Dermis microvascular lymphatic vessel endothelial cell (primary cell): ENCODE measurements around the gene PPP2R5E. TPM values are rescaled to one million over a fixed set of nuclear protein-coding genes. Genes with fewer than 3 reads are reported as not detected.

Experiments
- DNase-seq, 2 donors: peaks; one replicate each; pipeline versions ENCODE4 v3.0.0 to v3.0.0-alpha.2; 2010; ENCODE audit warnings: low read depth in 2 of 2
- total RNA-seq: library from RNA; depleted of rRNA; stranded (reverse); fragments of >200 nt; gene quantifications from 2 replicates; pipeline ENCODE4 v1.2.1, GENCODE V29; 2014

PPP2R5E gene
- total RNA-seq, 1 donor from 2014 or later = 10.4 TPM

DNA sequence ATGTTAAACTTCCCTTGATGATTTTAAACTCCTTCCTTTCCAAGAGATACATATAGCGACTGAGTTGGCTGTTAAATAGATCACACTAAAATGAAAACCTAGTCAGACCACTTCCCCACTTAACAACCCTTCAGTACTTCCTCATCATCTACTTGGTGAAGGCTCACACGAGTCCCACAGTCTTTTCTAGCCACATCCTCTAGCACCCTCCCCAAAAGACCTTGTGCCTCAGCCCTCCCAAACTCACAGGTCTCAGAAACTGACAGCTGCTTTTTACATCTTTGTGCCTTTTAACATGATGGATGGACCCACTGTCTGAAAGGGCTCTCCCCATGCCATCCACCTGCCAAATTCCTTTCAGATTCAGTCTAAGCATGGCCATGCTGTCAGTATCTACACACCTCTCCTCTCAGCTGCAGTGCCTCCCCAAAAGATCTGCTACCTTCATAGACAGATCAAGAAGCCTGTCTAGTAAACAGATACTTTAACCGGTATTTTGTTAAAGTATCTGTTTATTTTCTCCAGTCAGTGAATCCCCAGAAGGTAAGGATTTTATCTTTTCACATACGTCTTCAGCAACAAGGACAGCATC lies 159.3 kb downstream of the PPP2R5E start:
- no peak for DNase-seq

DNA sequence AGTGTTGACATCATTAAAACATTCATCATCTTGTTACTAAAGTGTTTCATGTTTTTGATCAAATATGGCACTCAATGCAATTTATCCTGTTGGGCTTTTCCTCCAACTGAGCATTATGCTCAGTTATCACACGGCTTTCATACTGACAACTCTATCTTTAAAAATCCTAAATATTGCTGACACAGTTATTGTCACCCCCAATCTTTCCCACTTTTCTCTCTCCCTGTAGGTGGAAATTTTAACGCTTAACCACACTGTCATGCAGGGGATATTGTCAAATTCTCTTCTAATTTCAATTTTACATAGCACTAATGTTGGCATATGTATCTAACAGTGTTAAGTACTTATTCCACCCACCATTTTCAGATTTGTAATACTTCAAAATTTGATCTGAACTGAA lies 164.7 kb downstream of the PPP2R5E start:
- DNase-seq = no peak

DNA sequence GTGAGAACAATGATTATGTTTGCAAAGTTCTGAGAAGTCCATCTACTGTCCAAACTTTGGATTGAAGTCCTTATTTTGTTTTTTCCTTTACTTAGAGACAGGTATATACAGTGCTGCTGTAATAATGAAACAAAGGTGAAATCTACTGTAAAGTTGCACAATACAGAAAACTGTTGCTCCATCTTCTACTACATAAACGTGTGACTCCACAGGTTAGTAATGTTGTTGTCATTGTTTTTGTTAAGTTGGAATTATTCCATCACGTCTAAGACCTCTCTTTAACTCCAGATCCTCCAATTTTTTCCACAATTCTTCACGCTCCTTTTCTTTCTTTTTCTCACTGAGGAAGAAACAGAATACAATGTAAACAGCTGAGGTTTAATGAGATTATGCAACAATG lies 167.4 kb downstream of the PPP2R5E start:
- no peak for DNase-seq

DNA sequence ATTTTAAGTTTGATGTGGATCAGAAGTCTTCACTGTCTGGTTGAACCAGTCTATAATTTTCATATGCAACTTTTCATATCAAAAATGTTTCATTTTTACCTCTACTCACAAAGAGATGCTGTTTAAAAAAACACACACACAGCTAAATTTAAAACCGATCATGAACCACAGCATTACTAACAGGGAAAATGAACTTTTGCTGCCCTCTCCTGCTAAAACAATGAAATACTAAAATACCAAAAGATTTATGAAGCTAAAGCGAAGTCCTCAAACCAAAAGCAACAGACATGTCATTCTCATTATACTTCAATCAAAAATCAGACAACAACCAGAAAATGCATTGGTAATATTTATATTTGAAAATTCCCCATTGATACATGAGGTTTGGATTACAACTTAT lies 171.6 kb downstream of the PPP2R5E start:
- DNase-seq = peak in 1 of 2 donors; percentile 7

DNA sequence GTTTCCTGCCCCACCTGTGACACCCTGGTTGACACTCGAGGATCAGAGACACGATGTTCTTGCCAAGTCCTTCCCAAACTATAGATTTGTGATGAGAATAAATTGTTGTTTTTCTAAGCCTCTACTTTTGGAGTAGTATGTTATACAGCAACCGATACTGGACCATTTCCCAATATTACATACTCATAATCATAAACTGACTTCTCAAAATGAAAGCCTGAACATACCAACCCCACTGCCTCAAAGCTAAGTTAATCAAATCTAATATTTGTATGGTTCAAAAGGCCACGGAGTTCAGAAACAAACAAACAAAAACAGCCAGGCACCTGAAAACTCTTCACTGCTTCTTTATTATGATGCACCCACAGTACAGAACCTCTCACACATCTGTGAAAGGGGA lies 172.1 kb downstream of the PPP2R5E start:
- DNase-seq = no peak

DNA sequence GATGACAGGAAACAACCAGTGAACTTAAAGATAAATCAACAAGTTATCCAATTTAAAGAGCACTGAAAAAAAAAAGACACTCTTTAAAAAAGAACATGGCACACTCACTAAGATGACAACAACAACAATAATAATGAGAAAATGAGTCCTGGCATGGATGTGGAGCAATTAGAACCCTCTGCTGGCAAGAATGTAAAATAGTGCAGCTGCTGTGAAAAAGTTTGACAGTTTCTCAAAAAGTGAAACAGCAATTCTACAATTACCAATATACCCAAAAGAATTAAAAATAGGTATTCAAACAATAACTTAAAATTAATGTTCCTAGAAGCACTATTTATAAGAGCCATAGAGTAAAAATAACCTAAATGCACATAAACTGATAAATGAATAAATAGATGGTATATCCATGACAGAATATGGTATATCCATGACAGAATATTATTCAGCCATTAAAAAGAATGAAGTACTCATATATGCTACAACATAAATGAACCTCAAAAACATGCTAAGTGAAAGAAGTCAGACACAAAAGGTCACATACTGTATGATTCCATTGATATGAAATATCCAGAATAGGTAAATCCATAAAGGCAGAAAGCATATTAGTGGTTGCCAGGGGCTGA lies 175.3 kb downstream of the PPP2R5E start:
- DNase-seq = no peak

DNA sequence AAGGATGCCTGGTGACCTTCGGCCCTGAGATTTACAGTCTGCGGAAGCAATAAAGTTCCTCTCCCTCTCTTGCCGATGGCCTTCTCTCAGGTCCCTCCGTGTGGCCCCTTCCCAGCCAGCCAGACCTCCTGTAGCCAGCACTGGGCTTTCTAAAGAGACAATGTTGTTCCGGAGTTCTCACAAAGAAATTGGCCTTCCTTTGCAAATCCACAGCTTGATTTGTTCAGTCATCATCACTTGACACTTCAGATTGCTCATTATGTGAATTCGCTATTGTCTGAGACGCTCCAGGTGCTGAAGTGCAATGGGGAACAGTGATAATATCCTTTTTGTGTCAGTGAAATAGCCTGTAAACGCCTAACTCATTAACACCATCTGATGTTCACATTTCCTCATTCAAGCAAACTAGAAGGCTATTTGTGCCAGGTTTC lies 180.8 kb downstream of the PPP2R5E start:
- no peak for DNase-seq

DNA sequence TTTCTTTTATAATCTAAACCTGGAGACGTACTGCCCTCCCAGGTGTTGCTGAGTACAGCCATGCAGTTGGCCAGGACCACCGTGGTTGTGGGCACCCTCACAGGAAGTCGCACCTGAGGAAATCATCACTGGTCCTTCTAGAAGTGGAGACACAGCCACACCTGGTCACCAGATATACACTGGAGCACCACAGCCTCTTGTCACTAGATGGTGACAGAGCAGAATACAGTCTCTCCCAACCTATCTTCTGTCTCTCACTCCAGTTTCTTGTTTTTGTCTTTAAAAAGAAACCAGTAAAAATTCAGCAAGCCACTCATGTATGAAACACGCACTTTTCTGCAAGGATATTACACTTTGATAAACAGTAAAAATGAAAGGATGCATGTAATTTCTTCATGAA lies 181.4 kb downstream of the PPP2R5E start:
- DNase-seq = no peak

DNA sequence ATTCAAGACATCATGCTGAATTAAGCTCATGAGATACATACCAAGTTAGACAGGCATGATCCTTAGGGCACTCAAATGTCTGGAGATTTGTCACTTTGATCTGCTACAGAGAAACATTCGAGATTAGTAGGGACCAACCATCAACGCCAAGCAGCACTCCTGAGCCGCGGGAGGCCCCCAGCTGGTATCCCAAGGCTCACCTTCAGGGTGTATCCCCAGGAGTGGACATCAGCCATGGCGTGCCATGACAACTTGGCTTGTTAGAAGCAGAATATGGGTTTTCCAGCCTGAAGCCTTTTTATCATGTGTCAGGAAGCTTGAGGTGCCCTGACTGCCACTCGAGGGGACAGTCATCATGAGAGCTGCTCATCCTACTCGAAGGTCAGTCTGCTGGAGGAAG lies 185.3 kb downstream of the PPP2R5E start:
- DNase-seq = no peak

DNA sequence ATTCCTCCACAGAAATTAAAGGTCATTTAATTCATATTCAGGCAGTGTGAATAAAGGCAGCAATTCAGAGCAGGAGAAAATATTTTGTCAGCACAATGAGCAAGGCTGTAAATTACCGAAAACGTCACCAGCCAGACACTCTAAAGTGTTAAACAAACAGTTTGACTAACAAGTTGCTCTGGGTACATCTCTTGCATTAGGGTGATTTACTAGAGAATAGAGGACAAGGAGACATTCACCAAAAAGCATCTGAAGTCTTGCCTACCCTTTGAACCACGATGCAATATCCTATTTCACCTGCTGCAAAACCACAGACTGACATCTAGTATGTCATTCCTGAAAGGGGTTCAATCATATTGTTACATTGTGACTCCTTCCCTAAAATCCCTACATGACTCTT lies 197.4 kb downstream of the PPP2R5E start:
- no peak for DNase-seq

DNA sequence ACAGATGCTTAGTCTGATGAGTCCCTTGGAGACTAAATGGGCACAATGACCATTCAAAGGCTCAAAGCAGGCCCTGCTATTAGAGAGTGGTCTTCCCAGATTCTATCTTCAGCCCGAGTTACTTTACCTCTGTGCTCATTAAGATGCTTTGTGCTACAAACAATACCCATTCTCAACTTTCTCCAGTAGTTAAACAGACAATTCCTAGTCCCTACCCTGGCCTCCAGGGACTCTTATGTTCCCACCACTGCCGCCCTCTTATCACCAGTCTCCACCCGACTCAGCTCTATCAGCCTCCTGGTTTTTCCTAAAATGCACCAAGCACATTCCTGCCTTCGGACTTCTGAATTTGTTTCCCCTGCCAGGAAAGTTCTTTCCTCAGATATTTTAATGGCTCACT lies 198.8 kb downstream of the PPP2R5E start:
- DNase-seq = no peak

DNA sequence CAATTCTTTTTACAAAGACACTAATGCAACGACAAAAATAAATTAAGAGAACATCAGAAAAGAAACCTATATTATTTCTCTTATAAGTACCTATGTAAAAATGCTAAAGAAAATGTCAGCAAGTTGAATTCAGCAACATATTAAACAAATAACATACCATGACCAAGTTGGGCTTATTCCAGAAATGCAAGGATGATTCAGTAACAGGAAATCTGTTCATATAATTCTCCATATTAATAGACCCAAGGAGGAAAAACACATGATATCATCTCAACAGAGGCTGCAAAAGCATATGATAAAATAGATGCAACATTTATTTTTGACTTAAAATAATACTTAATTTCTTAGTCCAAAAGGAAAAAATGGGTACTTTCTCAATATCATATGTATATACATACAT lies 199.3 kb downstream of the PPP2R5E start:
- DNase-seq = peak in 1 of 2 donors; percentile 80

DNA sequence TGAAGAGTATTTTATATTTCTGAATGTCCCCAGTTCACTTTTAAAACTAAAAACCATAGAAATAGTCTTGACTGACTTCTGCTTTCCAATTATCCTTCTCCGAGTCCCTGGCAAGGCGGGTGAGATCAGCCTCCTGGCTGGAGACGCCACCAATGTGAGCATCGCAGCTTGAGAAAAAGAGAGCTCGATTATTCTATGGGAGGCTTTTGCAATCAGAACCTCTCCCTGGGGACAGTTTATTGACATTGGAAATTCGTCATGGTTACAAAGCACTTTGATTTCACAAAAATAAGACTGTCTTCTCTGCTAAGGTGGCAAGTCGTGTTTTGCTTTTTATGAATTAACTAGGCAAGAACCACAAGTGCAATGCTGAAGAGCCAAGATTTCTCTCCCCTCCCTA lies 200.8 kb downstream of the PPP2R5E start:
- DNase-seq = no peak

DNA sequence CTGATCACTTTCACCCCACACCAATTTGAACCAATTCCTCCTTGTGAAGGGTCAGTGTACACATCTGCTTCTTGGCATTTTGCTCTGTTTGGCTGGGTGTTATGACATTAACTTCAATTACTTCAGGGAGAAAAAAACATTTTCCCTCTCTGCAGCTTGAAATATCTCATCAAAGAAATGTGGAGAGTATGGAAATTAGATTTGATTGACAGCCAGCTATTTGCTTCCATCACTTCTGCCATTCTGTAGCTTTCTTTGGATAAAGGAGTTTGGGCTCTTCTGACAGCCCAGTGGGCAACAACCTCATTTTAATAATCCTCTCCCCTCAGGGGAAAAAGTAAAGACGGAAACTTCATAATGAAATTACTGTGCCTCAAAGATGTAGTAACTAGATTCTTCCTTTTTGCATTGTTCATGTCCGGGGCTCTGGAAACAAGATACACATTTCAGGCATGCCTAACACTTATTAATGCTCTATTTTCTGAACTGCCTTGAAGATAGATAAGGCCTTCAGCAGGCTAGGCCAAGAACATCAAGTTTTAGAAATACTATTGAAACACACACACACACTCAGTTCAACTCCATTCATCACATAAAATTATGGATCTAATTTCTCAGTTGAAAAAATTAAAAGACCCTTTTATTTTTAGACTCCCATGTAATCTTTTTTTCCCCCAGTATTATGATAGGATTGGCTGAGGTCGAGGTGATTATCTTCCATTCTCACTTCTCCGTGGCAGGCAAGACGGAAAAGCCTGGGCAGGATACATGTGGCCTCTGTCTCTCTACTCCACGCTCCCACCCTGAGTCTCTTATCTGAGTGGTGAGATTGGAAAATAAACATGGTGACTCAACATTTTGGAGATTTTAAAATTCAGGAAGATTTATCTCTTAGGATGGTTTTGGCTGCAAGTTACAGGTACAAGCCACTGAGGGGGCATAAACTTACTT lies 214.1 kb downstream of the PPP2R5E start:
- DNase-seq = no peak

DNA sequence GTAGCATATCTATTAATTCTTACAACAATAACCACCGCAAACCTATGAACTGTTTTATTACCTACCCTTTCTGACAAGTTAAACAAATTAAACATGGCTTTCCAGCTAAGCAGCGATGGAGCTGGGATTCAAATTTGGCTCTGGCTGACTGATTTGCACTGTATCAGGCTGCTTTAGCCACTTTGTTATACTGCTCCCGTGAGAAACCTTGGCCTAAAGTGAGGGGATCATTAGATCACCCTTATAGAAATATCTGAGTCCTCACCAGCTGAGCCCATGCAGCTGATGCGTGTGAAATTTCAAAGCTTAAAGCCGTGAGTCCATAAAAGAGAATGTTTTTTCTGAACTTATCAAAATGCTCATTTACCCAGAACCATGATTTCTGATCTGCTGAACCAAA lies 216.3 kb downstream of the PPP2R5E start:
- DNase-seq = no peak

DNA sequence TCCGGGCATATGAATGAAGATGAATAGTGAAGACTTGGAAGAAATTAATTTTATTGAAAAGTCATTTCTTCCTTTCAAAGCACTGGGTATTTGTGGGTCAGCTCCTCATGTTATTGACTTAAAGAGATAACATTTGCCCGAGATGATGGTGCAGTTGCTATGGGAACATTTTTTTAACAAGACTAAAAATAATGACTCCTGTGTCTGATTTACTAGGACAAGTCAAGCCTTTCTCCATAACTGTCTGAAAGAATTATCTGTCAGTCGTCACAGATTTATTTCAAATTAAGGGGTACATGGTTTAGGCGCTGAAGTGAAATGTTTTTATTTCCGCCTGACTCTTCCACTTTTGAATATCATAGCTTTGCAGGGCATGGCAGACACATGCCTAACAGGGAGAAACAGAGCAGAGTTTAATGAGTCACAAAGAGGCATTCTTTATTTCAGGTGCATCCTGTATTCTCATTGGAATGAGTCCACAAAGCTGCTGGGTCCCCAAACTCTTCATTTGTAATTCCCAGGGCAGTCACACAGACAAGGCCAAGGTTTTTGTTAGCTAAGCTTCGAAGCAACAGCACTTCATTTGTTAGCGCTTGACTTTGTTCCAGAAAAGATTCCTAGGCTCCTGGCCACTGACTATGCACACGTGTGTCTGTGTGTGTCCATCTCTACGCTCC lies 220.1 kb downstream of the PPP2R5E start:
- peak; percentile 78 to 90 for DNase-seq

DNA sequence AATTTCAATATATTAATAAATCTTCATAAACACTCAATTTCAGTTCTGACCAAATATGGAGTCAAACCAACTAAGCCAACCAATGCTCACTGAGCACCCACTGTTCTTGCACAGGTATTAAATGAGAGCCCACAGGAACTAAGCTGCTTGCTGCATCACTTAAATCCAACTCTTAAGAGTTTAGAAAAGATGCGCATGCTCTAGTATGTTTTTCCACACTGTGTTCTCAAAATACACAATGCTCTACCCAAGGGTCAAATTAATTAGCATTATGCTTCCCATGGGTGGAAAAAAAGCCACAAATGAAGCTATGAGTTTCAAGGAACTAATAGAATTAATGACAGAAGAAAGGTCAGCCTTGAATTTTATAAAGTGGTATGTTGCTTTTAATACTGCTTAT lies 220.7 kb downstream of the PPP2R5E start:
- DNase-seq = no peak

Other genes with a start within 250 kb of the PPP2R5E start
- gene GPHB5, start 224.4 kb downstream of the PPP2R5E start, total RNA-seq = not detected in 2 replicates
- 10.6 and 11.9 TPM in 2 replicates for gene WDR89, start 98.5 kb upstream of the PPP2R5E start, total RNA-seq
- gene SGPP1, start 184.7 kb upstream of the PPP2R5E start, total RNA-seq = 9.9 TPM in 2 replicates